Frontal cortex (tissue), 4 donors: ENCODE results near the gene SFXN2. TPM values are rescaled to one million over a fixed set of nuclear protein-coding genes. Genes with fewer than 3 reads are reported as not detected.
"Not testable (repeated sequence)": the region's sequence is repeated elsewhere in the genome, so short reads cannot be mapped to it uniquely, and the experiment has no call there.

Experiments
- DNase-seq, 2 donors: peaks; one replicate each; pipeline ENCODE4 v3.0.0; 2012; ENCODE audit warnings: low spot score in 2 of 2
- FAIRE-seq: peaks from 2 replicates; lab custom pipeline; 2012; peaks lifted over from hg19 to GRCh38; lab: Jason Lieb, UNC
- total RNA-seq: library from RNA; depleted of rRNA; stranded (reverse); fragments of >200 nt; gene quantifications from one replicate; pipeline ENCODE4 v1.2.3, GENCODE V29; 2014
- donor health status: control.
- donor health status: control.
- donor health status: control.

Gene SFXN2
- total RNA-seq, 1 donor from 2014 or later, result 4.1 TPM

- DNase-seq, result no peak
- FAIRE-seq, result no peak
These were observed 30.1 kb downstream of the SFXN2 start for GRCh38 chr10:102744374-102745051.

DNA sequence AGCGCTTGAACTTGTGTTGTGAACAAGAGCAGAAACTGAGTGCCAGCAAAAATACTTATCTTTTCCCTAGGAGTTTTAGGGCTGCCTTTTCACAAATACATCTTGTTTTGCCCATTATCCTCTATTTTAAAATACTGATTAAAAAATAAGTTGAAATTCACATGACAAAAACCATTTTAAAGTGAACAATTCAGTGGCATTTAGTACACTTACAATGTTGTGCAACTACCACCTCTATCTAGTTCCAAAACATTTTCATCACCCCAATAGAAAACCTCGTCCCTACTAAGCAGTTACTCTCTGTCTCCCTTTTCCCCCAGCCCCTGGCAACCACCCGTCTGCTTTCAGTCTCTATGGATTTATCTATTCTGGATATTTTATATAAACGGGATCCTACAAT lies 30.7 kb downstream of the SFXN2 start:
- FAIRE-seq, result no peak
- DNase-seq, result no peak

DNA sequence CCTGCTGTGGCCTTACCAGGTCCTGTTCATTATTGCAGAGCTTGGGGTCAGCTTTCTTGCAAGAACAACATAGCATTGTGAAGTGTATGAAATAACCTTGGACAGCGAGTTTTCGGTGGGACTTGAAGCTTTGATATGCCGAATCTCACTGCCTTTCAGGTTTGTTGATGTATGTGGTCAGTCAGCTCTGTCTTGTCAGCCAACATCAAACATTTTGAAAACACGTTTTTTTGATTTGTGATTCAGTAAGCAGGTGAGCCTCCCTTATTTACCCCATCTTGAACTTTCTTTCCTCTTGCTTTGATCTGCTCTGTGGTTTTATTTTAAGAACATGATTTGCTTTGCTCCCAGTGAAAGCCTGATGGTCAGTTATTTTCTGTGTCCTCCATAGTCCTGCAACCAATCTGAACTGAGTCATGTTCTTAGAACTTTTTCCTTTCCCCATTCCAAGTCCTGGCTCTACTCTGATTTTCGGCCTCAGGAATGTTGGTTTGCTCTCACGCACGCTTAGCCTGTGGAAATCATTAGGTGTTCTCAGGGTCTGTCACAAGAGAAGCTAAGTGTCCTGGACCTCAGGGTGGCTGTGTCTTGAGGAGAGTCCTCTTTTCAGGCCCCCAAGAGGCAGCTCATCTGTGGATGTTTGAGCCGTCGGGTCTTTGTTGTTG lies 38.0 kb downstream of the SFXN2 start:
- no peak for DNase-seq
- no peak for FAIRE-seq

- DNase-seq, result no peak
- FAIRE-seq, result no peak
These were observed 38.7 kb downstream of the SFXN2 start for GRCh38 chr10:102752934-102753664.

DNA sequence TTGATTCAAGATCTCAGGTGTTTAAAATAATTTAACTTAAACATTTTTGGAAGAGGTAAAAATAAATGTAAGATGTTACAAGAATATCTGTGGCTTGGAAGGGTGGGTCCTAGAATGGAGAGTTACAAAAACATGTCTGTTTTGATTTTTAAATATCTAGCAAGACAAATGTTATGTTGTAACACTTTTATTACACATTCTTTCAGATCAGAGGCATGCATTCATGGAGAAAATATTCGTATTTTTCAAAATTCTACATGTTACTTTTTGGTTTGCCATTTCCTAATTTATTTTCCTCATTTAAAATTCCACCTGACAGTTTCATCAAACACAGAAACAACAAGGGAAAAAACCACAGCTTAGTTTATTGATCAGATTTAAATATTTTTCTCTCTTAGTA lies 39.3 kb downstream of the SFXN2 start:
- DNase-seq, result no peak
- no peak for FAIRE-seq

DNA sequence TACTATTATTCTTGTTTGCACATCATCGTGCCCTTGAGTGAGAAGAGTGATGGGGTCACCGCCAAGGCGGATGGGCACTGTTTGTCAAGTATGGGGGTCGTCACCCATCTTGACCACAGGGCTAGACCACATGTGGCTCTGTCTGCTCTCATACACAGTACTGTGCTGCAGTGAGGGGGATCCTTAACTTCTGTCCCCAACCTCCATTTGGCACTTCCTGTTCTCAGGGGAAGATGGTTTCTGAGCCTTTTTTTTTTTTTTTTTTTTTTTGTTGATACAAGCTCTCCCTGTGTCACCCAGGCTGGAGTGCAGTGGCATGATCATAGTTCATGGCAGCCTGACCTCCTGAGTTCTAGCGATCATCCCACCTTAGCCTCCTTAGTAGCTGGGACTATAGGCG lies 42.9 kb downstream of the SFXN2 start:
- DNase-seq (no peak), FAIRE-seq (no peak)

GRCh38 chr10:102758240-102758932 lies 44.0 kb downstream of the SFXN2 start:
- FAIRE-seq, result no peak
- DNase-seq, result no peak

GRCh38 chr10:102758933-102759262 lies 44.5 kb downstream of the SFXN2 start:
- not testable (repeated sequence) for DNase-seq, FAIRE-seq

- FAIRE-seq (no peak), DNase-seq (no peak)
These were observed 45.2 kb downstream of the SFXN2 start for GRCh38 chr10:102759497-102760210.

DNA sequence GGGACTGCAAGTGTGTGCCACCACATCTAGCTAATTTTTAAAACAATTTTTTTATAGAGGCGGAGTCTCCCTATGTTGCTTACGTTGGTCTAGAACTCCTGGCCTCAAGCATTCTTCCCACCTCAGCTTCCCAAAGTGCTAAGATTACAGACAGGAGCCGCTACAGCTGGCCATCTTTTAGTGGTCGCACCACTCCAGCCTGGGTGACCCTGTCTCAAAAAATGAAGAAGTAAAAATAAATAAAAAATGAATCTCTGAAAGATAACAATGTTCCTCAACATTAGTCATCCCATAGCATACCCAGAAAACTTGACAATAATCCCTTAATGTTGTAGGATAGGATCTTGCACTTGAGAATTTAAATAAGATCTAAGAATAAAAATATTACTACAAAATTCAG lies 47.5 kb downstream of the SFXN2 start:
- no peak for DNase-seq
- FAIRE-seq, result no peak

DNA sequence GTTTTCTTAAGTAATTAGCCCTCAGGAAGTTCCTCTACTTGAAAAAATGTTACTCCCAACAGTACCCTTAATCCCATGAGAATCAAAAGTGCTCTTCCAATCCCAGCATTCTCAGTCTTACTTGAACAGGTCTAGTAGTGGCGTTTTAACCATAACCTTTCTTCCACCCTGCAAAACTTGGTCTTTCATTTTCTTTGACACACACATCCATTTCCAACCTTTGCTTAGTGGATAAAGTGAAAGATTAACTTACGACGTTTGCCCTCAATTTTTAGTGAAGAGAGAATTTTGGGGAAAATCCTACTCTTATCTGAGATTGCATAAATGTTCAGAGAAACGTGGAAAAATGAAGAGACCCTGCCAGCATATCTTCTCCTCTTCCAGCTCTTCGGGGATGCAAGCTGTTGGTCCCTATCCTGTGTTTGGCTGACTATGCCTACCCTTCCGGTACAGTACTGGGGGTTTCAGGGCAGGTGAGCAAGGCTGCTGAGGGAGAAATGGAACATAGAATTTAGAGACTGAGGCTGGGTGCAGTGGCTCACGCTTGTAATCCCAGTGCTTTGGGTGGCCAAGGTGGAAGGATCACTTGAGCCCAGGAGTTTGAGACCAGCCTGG lies 48.1 kb downstream of the SFXN2 start:
- DNase-seq (no peak), FAIRE-seq (no peak)

DNA sequence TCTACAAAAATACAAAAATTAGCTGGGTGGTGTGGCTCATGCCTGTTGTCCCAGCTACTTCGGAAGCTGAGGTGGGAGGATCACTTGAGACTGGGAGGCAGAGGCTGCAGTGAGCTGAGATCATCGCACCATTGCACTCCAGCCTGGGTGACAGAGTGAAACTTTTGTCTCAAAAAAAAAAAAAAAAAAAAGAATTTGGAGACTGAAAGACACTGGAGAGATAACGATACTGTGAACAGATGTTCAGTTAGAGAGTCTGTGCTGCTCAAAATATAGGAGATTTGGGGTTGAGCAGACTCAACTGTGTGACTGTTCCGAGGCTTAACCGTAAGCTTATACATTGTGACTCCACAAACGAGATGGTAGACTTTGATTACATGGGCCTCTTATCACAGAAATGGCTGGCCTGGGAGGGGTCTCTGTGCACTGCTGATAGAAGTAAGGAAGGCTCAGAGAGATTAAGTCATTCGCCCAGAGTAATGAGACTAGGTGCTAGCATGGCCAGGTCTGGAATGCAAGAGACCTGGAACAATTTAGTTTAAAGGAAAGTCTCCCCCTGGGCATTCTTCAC lies 48.7 kb downstream of the SFXN2 start:
- DNase-seq, result no peak
- no peak for FAIRE-seq

- DNase-seq, result no peak
- FAIRE-seq, result no peak
These were observed 50.2 kb downstream of the SFXN2 start for GRCh38 chr10:102764470-102765161.

GRCh38 chr10:102765336-102765735 lies 50.9 kb downstream of the SFXN2 start:
- FAIRE-seq, result no peak

DNA sequence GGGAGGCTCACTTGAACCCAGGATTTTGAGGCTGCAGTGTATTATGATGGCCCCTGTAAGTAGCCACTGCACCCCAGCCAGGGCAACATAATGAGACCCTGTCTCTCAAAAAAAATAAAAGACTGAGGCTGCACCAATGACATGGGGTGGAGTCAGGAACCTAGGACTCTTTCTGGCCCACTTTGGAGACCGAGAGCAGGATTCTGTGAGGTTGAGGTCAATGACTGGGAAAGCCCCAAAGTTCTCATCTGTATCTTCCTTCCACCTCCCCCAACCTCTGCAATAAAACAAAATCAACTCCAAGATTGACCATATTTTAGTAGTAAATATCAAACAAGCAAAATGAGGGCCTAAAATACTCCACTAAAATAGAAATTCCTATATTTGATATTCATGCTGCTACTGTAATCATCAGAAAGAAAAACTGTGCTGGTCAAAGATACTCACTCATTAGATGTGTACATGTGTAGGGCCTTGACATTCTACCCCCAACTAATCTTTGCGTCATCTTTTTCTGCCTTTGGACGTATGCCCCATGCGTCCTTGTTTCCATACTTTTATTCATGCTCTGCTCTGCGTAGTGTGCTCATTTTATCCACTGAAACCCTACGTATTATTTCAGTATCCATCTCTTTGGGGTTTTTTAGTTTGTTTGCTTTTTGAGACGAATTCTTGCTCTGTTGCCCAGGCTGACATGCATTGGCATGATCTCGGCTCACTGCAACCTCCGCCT lies 53.2 kb downstream of the SFXN2 start:
- no peak for DNase-seq
- FAIRE-seq, result no peak

More at GRCh38 chr10:102765336-102765735, 50.9 kb downstream of the SFXN2 start:
- no peak for DNase-seq

DNA sequence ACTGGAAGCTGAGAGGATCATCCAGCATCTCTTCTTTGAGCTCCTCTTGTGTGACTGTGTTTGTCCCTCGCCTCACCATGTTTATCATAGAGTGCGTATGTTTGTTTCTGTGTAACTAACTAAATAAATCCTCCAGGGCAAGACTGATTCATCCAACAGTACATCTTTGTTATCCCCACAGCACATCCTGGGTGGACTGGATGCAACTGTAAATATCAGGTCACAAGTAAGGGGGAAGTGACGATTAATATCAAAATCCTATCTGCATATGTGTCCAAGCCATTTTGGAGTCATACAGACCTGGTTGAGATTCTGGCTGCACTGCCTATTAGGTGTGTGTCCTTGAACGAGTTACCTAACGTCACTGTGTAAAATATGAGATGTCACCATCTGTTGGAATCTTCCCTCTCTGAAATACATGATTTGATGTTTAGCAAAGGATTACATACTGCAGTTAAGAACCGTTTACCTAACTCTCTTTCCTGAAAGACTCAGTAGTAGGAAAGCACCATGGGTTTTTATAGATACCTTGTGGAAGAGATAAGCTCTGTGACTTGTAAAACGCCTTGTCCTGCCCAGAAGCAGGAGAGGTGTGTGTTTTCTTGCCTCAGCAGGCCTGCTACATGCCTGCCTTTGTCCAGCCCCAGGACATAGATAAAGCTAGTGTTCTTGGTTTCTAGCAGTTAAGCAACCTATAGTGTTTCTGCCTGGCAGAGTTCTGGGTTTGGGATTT lies 55.1 kb downstream of the SFXN2 start:
- no peak for FAIRE-seq

GRCh38 chr10:102770108-102770482 lies 55.7 kb downstream of the SFXN2 start:
- FAIRE-seq, result no peak
- no peak for DNase-seq

More for the DNA sequence above, 55.1 kb downstream of the SFXN2 start:
- no peak for DNase-seq
